ENCODE measurements around the gene ABCB6. TPM values are rescaled to one million over a fixed set of nuclear protein-coding genes. Genes with fewer than 3 reads are reported as not detected.

Gene ABCB6
- total RNA-seq, 4 donors from 2014 or later: 18.0 to 42.1 (median 33.3) TPM

- Histone ChIP-seq H3K4me1 (peaks cover 7 to 85% (median 54%) of the 10 kb centered on the region in 4 donors), H3K27me3 (no peaks in the 10 kb centered on the region), H3K4me3 (peak overlapping the region; percentile 14 to 38 (median 33)), H3K27ac (peak overlapping the region; percentile 91 to 98 (median 92)), H3K9me3 (no peaks in the 10 kb centered on the region), H3K36me3 (peaks cover 0 to 13% (median 0%) of the 10 kb centered on the region in 3 donors)
- no peak for DNase-seq
- no peak for TF ChIP-seq CTCF (IDR thresholded peaks at IDR 0.05)
- no peak for TF ChIP-seq POLR2A (IDR thresholded peaks at IDR 0.05)
These were observed 30.1 kb upstream of the ABCB6 start for GRCh38 chr2:219248845-219249202.

GRCh38 chr2:219247678-219248642, 29.2 kb upstream of the ABCB6 start:
- Histone ChIP-seq H3K27me3 (no peaks in the 10 kb centered on the region), H3K4me1 (peaks cover 7 to 82% (median 54%) of the 10 kb centered on the region in 4 donors), H3K4me3 (peak overlapping the region in 1 of 4 donors; percentile 38), H3K9me3 (no peaks in the 10 kb centered on the region), H3K36me3 (peaks cover 0 to 13% (median 0%) of the 10 kb centered on the region in 3 donors), H3K27ac (peak overlapping the region; percentile 91 to 98 (median 92))
- no peak for TF ChIP-seq CTCF (IDR thresholded peaks at IDR 0.05)
- no peak for TF ChIP-seq POLR2A (IDR thresholded peaks at IDR 0.05)
- DNase-seq: peak in 2 of 3 donors; percentile 75 to 83

GRCh38 chr2:219246559-219246958, 27.8 kb upstream of the ABCB6 start:
- H3K4me3 ChIP-seq: peak overlapping the region in 1 of 4 donors; percentile 65
- peak overlapping the region; percentile 49 to 98 (median 92) for H3K27ac ChIP-seq
- TF ChIP-seq CTCF (IDR thresholded peaks at IDR 0.05): no peak
- no peak for TF ChIP-seq POLR2A (IDR thresholded peaks at IDR 0.05)
- H3K4me1 ChIP-seq: peaks cover 7 to 71% (median 48%) of the 10 kb centered on the region in 4 donors
- H3K9me3 ChIP-seq: no peaks in the 10 kb centered on the region
- DNase-seq: no peak
- no peaks in the 10 kb centered on the region for H3K27me3 ChIP-seq
- H3K36me3 ChIP-seq: peaks cover 0 to 13% (median 0%) of the 10 kb centered on the region in 3 donors

GRCh38 chr2:219245899-219246230, 27.1 kb upstream of the ABCB6 start:
- H3K36me3 ChIP-seq: peaks cover 0 to 6% (median 0%) of the 10 kb centered on the region in 3 donors
- no peak for DNase-seq
- TF ChIP-seq POLR2A (IDR thresholded peaks at IDR 0.05) (no peak), CTCF (IDR thresholded peaks at IDR 0.05) (no peak)
- no peaks in the 10 kb centered on the region for H3K27me3 ChIP-seq
- peak overlapping the region; percentile 86 to 98 (median 92) for H3K27ac ChIP-seq
- H3K4me3 ChIP-seq: peak overlapping the region; percentile 65 to 88 (median 76)
- no peaks in the 10 kb centered on the region for H3K9me3 ChIP-seq
- peaks cover 7 to 65% (median 43%) of the 10 kb centered on the region in 4 donors for H3K4me1 ChIP-seq

GRCh38 chr2:219245148-219245898, 26.6 kb upstream of the ABCB6 start, which contains the start of the genes GLB1L and STK16:
TSS of gene GLB1L (minus strand) at chr2:219245444. CDS start at chr2:219243573, 1,871 bp downstream.
TSS of gene STK16 (plus strand) at chr2:219245479. CDS start at chr2:219246000, 521 bp downstream.
- peak within 1 kb of the TSS; percentile 86 to 98 (median 92) for H3K27ac ChIP-seq
- TF ChIP-seq CTCF (IDR thresholded peaks at IDR 0.05) (peak in 1 of 6 experiments; percentile 21), POLR2A (IDR thresholded peaks at IDR 0.05) (peak; percentile 77 to 78)
- peak within 1 kb of the TSS; percentile 65 to 88 (median 76) for H3K4me3 ChIP-seq
- no peaks in the 10 kb centered on the region for H3K9me3 ChIP-seq
- H3K36me3 ChIP-seq: peaks cover 0 to under 1% (median 0%) of the 10 kb centered on the region in 3 donors
- peak; percentile 88 to 98 (median 96) for DNase-seq
- H3K4me1 ChIP-seq: peaks cover 7 to 59% (median 41%) of the 10 kb centered on the region in 4 donors
- no peaks in the 10 kb centered on the region for H3K27me3 ChIP-seq

All from Peyer's patch (tissue), 4 donors.